NT2/D1 (cell line): ENCODE measurements around the gene UNK.

Source experiments
- DNase-seq: peaks from one replicate; pipeline ENCODE4 v3.0.0-alpha.2; 2011; ENCODE audit warnings: low read depth, low spot score
- H3K27me3 ChIP-seq: 2 replicates; pipeline ENCODE4 v1.6.0; 2011; ENCODE audit warnings: mild to moderate bottlenecking; ENCODE audit not compliant: insufficient read length, insufficient read depth
- H3K36me3 ChIP-seq: 2 replicates; pipeline ENCODE4 v1.6.1; 2011; ENCODE audit warnings: mild to moderate bottlenecking, low read length, mixed read lengths; ENCODE audit not compliant: insufficient read depth, insufficient read length
- H3K4me1 ChIP-seq: 2 replicates; pipeline ENCODE4 v1.5.1; 2011; ENCODE audit not compliant: insufficient read depth, insufficient read length
- H3K4me3 ChIP-seq: 2 replicates; pipeline ENCODE4 v1.5.1; 2011; ENCODE audit warnings: low read depth; ENCODE audit not compliant: insufficient read length
- H3K9ac ChIP-seq: 2 replicates; pipeline ENCODE4 v1.6.0; 2011; ENCODE audit warnings: low read depth; ENCODE audit not compliant: insufficient read length
- H3K9me3 ChIP-seq: 2 replicates; pipeline ENCODE4 v1.5.1; 2011; ENCODE audit warnings: mild to moderate bottlenecking, low read length; ENCODE audit not compliant: insufficient read depth
- SUZ12 ChIP-seq: IDR thresholded peaks from 2 replicates; pipeline ENCODE4 v1.6.1; 2011; ENCODE audit not compliant: insufficient read length, insufficient read depth; ENCODE audit errors: extremely low read depth
- YY1 ChIP-seq: IDR thresholded peaks from 2 replicates; pipeline ENCODE4 v1.6.1; 2011; ENCODE audit not compliant: insufficient read length, insufficient read depth
- ZNF274 ChIP-seq: IDR thresholded peaks from 2 replicates; pipeline ENCODE4 v1.6.1; 2011; ENCODE audit warnings: mild to moderate bottlenecking, low read depth, low read length

UNK gene

GRCh38 chr17:75817571-75817970, 33.0 kb downstream of the UNK start:
- Histone ChIP-seq H3K27me3 (no peaks in the 10 kb centered on the region), H3K36me3 (peaks cover 95% of the 10 kb centered on the region), H3K4me3 (no peak overlapping the region), H3K9me3 (no peaks in the 10 kb centered on the region), H3K9ac (no peak overlapping the region), H3K4me1 (peaks cover 9% of the 10 kb centered on the region)
- DNase-seq, result no peak
- TF ChIP-seq YY1 (no peak), SUZ12 (no peak), ZNF274 (no peak)

GRCh38 chr17:75818326-75818885, 33.8 kb downstream of the UNK start:
- no peak overlapping the region for H3K4me3 ChIP-seq
- H3K4me1 ChIP-seq, result peaks cover 9% of the 10 kb centered on the region
- TF ChIP-seq YY1 (no peak), SUZ12 (no peak), ZNF274 (no peak)
- peaks cover 94% of the 10 kb centered on the region for H3K36me3 ChIP-seq
- no peak overlapping the region for H3K9ac ChIP-seq
- no peak for DNase-seq
- no peaks in the 10 kb centered on the region for H3K9me3 ChIP-seq
- H3K27me3 ChIP-seq, result no peaks in the 10 kb centered on the region

DNA sequence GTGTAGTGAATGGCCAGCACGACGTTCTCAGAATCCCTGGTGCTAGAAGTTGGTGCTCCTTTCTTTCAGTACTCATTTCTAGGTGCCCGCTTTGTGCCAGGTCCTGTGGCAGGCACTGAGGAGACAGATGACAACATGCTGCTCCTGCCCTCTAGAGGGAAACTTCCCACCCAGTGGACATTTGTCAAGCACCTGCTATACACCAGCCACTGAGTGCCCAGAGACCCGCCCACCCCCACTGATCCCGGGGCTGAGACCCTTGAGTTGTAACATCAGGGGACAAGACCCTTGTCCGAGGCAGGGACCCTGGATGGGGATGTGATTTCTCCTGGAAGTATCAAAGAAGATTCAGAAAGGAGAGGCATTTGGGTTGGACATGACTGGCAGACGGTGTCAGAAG, 34.5 kb downstream of the UNK start:
- Histone ChIP-seq H3K4me3 (no peak overlapping the region), H3K36me3 (peaks cover 94% of the 10 kb centered on the region), H3K4me1 (peaks cover 9% of the 10 kb centered on the region), H3K9ac (no peak overlapping the region), H3K9me3 (no peaks in the 10 kb centered on the region), H3K27me3 (no peaks in the 10 kb centered on the region)
- DNase-seq, result no peak
- no peak for TF ChIP-seq SUZ12
- no peak for TF ChIP-seq YY1
- TF ChIP-seq ZNF274, result no peak

GRCh38 chr17:75819678-75820077, 35.1 kb downstream of the UNK start:
- Histone ChIP-seq H3K9ac (no peak overlapping the region), H3K4me3 (no peak overlapping the region), H3K36me3 (peaks cover 95% of the 10 kb centered on the region), H3K9me3 (no peaks in the 10 kb centered on the region), H3K27me3 (no peaks in the 10 kb centered on the region), H3K4me1 (peaks cover 8% of the 10 kb centered on the region)
- DNase-seq, result no peak
- TF ChIP-seq SUZ12, result no peak
- no peak for TF ChIP-seq YY1
- no peak for TF ChIP-seq ZNF274

- no peak for TF ChIP-seq YY1
- TF ChIP-seq ZNF274, result no peak
- TF ChIP-seq SUZ12, result no peak
- no peaks in the 10 kb centered on the region for H3K27me3 ChIP-seq
- no peaks in the 10 kb centered on the region for H3K9me3 ChIP-seq
- no peak overlapping the region for H3K4me3 ChIP-seq
- no peak overlapping the region for H3K9ac ChIP-seq
- H3K36me3 ChIP-seq, result peaks cover 94% of the 10 kb centered on the region
- H3K4me1 ChIP-seq, result peaks cover 5% of the 10 kb centered on the region
- DNase-seq, result no peak
Observed at GRCh38 chr17:75820094-75821080, 35.8 kb downstream of the UNK start.

GRCh38 chr17:75821552-75821951, 36.9 kb downstream of the UNK start:
- Histone ChIP-seq H3K4me1 (peaks cover 4% of the 10 kb centered on the region), H3K9me3 (no peaks in the 10 kb centered on the region), H3K4me3 (no peak overlapping the region), H3K9ac (no peak overlapping the region), H3K27me3 (no peaks in the 10 kb centered on the region), H3K36me3 (peaks cover 94% of the 10 kb centered on the region)
- no peak for DNase-seq
- TF ChIP-seq SUZ12 (no peak), YY1 (no peak), ZNF274 (no peak)
